GM19467 (cell line): ENCODE results near the gene CCPG1.

ENCODE experiments used
- ATAC-seq: cut with Tn5 transposase; IDR thresholded peaks from one replicate; pipeline ENCODE4 v1.9.1; 2021; ENCODE audit warnings: mild to moderate bottlenecking, moderate library complexity; ENCODE audit not compliant: unreplicated experiment

Gene CCPG1

DNA sequence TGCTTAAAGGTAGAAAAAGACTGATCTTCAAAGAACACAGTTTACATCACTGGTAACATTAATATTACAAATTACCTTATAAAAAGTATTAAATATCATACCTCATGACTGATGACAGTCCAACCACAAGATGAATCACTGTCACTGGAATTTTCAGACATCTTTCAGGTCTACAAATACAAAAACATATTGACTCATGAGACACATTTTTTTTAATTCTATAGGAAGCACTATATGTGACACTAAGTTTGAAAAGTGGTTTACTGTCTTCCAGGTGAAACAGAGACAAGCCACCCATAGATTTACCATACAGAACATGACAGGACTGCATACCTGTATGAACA is 18.9 kb downstream of the CCPG1 start:
- no peak for ATAC-seq

- ATAC-seq = no peak
Observed at GRCh38 chr15:55387027-55387426, 21.1 kb downstream of the CCPG1 start.

GRCh38 chr15:55383687-55384086 is 24.5 kb downstream of the CCPG1 start:
- no peak for ATAC-seq

GRCh38 chr15:55381595-55381994 is 26.6 kb downstream of the CCPG1 start:
- no peak for ATAC-seq

GRCh38 chr15:55379095-55379494 is 29.1 kb downstream of the CCPG1 start:
- no peak for ATAC-seq

DNA sequence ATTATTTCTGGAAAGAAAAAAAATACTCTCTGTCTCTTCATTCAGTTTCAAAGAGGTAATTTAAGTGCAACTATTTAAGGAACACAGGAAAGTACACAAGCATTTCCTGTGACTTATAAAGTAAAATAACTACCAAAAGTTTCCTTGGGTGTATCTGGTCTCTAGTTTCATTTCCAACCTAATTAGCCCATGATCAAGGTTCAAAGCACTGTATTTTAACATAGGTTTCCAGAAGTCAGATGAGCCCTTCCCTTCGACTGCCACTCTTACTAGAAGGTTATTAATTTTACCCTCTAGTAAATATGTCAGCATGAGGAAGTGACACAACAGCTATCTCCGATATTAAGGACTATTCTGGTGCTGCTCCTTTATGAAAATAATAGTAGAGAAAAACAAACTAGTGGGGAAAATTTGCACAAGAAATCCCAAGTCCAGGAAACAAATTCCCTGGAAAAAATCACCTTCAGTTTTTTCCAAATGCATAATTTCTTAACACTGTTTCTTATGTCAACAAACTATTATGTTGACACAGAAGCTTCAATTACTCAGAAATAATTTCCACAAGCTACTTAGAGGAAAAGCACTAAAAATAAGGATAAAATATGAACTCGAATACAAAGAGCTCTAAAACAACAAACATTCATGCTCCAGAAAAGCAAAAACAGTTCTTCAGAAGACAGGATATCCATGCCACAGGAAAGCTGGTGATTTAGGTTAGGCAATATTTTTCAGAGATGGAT is 35.3 kb downstream of the CCPG1 start:
- no peak for ATAC-seq

DNA sequence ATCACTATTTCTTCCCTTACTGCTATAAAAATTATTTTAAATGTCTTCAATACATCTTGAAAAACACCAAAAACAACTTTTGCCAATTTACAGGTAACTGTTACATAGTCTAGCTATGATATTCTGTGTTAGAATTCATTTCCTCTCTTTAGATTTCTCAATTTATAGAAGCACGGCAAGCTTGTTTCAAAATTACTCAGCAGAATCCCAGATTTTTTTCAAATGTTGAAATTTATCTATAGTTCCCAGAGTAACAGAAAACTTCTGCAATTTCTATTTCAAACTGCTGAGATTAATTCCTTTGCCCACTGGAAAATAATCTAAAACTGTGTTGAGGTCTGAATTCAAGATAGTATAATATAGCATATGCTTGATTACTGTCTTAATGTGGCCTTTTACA is 41.2 kb downstream of the CCPG1 start:
- no peak for ATAC-seq

GRCh38 chr15:55362641-55363040 is 45.5 kb downstream of the CCPG1 start:
- ATAC-seq = no peak

DNA sequence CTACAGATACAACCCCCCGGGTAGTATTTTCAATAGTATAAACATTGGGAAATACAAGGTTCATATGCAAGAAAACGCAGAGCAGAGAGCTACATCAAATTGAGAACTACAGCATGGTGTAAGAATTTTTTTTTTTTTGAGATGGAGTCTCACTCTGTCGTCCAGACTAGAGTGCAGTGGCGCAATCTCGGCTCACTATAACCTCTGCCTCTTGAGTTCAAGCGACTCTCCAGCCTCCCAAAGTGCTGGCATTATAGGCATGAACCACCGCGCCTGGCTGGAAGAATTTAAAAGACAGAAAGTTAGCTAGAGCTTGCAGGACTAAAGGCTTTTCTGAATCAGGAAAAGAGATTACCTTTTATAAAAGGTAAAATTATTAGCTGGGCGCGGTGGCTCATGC is 47.1 kb downstream of the CCPG1 start:
- ATAC-seq = no peak

- no peak for ATAC-seq
Observed at GRCh38 chr15:55360256-55360655, 47.9 kb downstream of the CCPG1 start.

GRCh38 chr15:55358471-55358870 is 49.7 kb downstream of the CCPG1 start:
- no peak for ATAC-seq

DNA sequence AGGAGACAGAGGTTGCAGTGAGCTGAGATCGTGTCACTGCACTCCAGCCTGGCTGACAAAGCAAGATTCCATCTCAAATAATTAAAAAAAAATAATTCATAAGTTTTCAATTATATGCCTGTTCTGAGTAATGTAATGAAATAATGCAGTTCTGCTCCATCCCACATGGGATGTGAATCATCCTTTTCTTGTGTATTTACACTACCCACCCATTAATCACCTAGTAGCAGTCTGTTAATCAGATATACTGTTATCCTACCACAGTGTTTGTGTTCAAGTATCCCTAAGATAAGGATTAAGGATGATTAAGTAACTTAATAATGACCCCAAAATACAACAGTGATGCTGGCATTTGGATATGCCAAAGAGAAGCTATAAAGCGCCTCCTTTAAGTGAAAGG is 50.4 kb downstream of the CCPG1 start:
- ATAC-seq = no peak

DNA sequence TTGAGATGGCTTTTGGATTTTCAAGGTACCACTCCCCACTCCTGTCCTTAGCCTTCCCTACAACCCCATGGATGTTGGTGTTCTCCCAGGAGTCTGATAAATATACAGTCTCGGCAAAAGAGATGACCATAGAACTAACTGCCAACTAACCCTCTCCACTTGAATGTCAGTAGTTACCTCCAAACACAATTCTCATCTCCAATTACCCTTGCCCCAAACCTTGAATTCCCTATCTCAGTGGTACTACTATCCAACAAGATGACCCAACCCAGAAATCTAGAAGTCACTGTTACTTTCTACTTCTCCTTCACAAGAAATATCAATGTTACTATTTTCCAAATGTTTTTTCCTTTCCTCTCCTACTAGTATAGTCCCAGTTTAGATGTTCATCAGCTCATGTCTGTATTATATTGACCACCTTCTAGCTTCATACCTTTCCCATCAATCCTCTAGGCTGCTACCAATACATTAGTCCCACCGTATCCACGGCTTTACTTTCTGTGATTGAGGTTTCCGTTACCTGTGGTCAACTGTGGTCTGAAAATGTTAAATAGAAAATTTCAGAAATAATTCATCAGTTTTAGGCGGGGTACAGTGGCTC is 51.1 kb downstream of the CCPG1 start:
- ATAC-seq = no peak

DNA sequence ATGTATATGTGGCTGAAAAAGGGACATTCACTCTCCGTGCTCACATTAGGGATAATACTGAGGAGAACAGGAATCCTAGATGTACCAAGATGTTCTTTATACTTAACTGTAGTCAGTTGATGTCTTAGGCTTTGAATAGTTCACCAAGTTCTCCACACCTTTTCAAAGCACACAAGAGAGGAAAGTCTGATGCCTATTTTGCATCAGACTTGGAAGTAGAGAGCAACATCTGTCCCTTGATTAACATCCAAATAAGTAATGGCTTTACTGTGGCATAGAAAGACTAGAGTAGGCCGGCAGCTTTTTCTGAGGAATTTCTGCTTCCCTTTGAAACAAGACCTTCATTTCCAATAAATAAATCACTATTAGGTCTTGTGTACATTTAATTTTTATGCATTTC is 55.1 kb downstream of the CCPG1 start:
- no peak for ATAC-seq

DNA sequence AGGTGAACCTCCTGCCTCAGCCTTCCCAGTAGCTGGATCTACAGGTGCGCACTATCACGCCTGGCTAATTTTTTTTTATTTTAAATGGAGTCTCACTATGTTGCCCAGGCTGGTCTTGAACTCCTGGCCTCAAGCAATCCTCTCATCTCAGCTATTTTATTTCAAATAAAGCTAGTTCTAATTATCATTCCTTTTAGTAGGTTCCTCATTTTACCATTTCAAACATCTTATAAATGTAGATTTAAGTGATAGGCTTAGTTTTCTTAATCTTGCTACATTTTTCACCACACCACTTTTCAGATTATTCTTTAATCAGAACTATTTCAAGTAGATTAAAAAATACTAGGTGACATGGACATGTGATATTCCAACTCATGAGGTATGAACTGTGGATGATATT is 58.9 kb downstream of the CCPG1 start:
- no peak for ATAC-seq

DNA sequence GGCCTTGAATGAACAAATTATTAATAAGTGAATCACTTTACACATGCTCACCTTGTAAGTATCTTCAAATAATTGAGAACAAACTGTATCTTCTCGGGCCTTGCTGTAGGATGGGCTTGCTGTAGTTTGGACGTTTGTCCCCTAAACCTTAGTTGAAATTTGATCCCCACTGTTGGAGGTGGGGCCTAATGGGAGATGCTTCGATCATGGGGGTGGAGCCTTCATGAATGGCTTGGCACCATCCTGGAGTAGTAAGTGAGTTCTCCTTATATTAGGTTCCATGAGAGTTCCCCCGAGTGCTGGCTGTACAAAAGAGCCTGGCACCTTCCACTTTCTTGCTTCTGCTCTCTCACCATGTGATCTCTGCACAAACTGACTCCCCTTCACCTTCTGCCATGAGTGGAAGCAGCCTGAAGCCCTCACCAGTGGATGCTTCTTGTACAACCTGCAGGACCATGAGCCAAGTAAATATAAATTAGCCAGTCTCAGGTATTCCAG is 59.8 kb downstream of the CCPG1 start:
- no peak for ATAC-seq

DNA sequence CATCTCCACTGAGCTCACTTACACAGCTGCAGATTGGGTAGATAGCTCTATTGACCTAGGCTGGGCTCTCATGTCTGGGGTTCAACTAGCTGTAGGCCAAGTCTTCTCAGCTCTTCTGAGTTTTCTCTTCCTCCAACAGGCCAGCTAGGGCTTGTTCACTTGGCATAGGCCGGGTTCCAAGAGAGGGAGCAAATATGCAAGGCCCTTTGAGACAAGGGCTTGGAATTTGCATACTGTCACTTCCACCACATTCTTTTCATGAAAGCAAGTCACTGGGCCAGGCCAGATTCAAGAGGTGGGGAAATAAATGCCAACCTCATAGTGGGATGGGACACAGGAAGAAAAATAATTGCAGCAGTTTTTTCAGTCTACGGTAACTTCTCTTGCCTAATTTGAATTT is 64.0 kb downstream of the CCPG1 start:
- ATAC-seq = no peak

DNA sequence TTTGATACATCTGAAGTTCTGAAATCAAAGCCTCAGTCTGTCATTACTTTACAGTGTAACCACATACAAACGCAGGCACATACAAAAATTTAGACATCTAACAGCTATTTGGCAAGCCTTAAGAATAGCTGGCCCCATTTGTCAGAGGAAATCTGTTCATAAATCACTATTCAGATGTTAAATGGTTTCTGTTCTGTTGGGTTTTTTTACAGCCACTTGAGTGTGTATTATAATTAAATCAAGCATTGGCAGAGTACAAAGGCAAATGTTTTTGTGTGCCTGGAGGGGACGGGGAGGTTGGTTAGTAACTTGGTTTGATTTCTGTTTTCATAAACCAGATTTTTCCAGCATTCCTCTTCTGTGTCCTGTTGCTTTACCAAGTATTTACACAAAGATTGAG is 65.0 kb downstream of the CCPG1 start:
- ATAC-seq = no peak

GRCh38 chr15:55337160-55337559 is 71.0 kb downstream of the CCPG1 start:
- no peak for ATAC-seq

DNA sequence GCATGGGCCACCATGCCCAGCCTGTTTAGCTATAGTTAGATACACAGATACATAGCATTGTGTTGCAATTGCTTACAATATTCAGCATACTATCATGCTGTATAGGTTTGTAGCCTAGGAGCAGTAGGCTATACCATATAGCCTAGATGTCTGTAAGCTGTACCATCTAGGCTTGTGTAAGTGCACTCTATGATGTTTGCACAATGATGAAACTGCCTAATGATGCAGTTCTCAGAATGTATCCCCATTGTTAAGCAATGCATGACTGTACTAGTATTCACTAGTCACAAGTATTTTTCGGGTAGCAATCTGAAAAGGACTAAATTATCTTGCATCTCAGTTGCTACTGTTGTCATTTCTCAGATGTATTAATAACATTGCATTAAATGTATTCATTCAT is 73.2 kb downstream of the CCPG1 start:
- no peak for ATAC-seq

DNA sequence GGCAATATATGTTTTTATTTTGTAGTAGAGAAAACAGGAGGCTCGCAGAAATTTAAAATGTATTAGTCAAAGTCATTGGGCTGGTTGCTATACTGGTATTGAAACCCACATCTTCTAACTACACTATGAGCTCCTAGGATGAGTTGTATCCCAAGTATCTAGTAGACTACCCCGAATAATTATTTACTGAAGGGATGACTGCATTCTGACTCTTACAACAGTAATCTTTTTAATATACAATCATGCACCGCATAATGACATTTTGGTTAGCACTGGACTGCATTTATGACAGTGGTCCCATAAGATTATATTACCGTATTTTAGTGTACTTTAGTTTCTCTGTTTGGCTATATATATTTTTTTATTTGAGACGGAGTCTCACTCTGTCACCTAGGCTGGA is 73.8 kb downstream of the CCPG1 start:
- ATAC-seq = no peak

- ATAC-seq = no peak
Observed at GRCh38 chr15:55327387-55327786, 80.8 kb downstream of the CCPG1 start.

DNA sequence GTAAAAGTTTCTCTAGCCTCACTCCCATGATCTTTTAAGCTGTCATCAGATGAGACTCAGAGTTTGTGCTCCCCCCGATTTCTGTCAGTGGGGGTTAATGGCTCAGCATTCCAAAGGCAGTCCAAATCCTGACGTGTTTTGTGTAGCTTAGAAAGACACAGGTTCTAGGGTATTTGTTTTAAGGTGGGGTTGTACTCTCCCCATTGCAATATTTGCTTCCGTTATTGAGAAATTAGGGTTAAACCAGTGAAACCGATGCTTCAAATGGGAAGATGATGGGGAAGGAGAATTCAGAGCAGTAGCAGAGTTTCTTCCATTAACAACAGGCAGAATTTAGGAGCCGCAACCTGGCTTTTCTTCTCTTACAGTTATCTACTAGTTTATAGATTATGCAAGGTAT is 85.7 kb downstream of the CCPG1 start:
- no peak for ATAC-seq
